Renal cortex interstitium (tissue), 15 donors: ENCODE data around the gene C4orf50. TPM values are rescaled to one million over a fixed set of nuclear protein-coding genes. Genes with fewer than 3 reads are reported as not detected.

ENCODE experiments used
- DNase-seq, 11 donors: peaks; one replicate each; pipeline ENCODE4 v3.0.0-alpha.2; 2013; ENCODE audit warnings: low read depth in 9 of 11, low spot score in 4 of 11; ENCODE audit errors: extremely low read depth in 1 of 11
- long read RNA-seq, 16 experiments: transcript quantifications; one replicate each; lab custom pipeline, GENCODE V29; 2026
- polyA plus RNA-seq, 3 donors: library from polyadenylated mRNA; unstranded; fragments of 120-200 nt; gene quantifications; one replicate each; pipeline ENCODE4 v1.2.1, GENCODE V29; 2013; ENCODE audit not compliant: insufficient read length in 3 of 3

The C4orf50 gene
- polyA plus RNA-seq, result under 1 TPM in 1 of 3 donors, not detected in 2; 0.03 TPM
- long read RNA-seq, donor 1, result 0 reads
- long read RNA-seq, donor 2, result 0 reads
- long read RNA-seq, donor 3, result 0 reads
- long read RNA-seq, donor 4, result 0 reads
- long read RNA-seq, donor 5, result 0 reads
- long read RNA-seq, donor 6, result 0 reads
- long read RNA-seq, donor 7, result 0 reads
- long read RNA-seq, donor 8, result 0 reads
- long read RNA-seq, donor 9, result 0 reads
- long read RNA-seq, donor 10, result 0 reads
- long read RNA-seq, donor 11, result 0 reads
- long read RNA-seq, donor 12, result 0 reads
- long read RNA-seq, donor 13, result 0 reads
- long read RNA-seq, donor 14, result 0 reads
- long read RNA-seq, donor 15, result 0 reads
- long read RNA-seq, donor 16, result 0 reads

GRCh38 chr4:6018331-6018730, at the start of gene C4orf50:
C4orf50 (minus strand) TSS chr4:6018431.
- DNase-seq, result no peak

- DNase-seq, result no peak
Observed at GRCh38 chr4:6065934-6066590, 47.8 kb upstream of the C4orf50 start.

- DNase-seq, result no peak
Observed at GRCh38 chr4:6065166-6065565, 46.9 kb upstream of the C4orf50 start.

GRCh38 chr4:6064383-6064782, 46.2 kb upstream of the C4orf50 start:
- DNase-seq, result no peak

GRCh38 chr4:6063684-6064083, 45.5 kb upstream of the C4orf50 start:
- no peak for DNase-seq

- no peak for DNase-seq
Observed at GRCh38 chr4:6062133-6062532, 43.9 kb upstream of the C4orf50 start.

GRCh38 chr4:6059375-6059805, 41.2 kb upstream of the C4orf50 start:
- DNase-seq, result no peak

GRCh38 chr4:6058531-6059374, 40.5 kb upstream of the C4orf50 start:
- DNase-seq, result no peak

- no peak for DNase-seq
Observed at GRCh38 chr4:6056976-6057766, 38.9 kb upstream of the C4orf50 start.

GRCh38 chr4:6055436-6055835, 37.2 kb upstream of the C4orf50 start:
- DNase-seq, result no peak

GRCh38 chr4:6055030-6055429, 36.8 kb upstream of the C4orf50 start:
- no peak for DNase-seq

GRCh38 chr4:6054162-6054922, 36.1 kb upstream of the C4orf50 start:
- no peak for DNase-seq

- DNase-seq, result no peak
Observed at GRCh38 chr4:6052679-6053078, 34.4 kb upstream of the C4orf50 start.

GRCh38 chr4:6050551-6050950, 32.3 kb upstream of the C4orf50 start:
- no peak for DNase-seq

GRCh38 chr4:6049985-6050384, 31.8 kb upstream of the C4orf50 start:
- DNase-seq, result no peak

GRCh38 chr4:6049278-6049677, 31.0 kb upstream of the C4orf50 start:
- no peak for DNase-seq

GRCh38 chr4:6048537-6048936, 30.3 kb upstream of the C4orf50 start:
- no peak for DNase-seq

GRCh38 chr4:6047130-6047673, 29.0 kb upstream of the C4orf50 start:
- no peak for DNase-seq
